ENCODE data around the gene GNAT1.

DNA sequence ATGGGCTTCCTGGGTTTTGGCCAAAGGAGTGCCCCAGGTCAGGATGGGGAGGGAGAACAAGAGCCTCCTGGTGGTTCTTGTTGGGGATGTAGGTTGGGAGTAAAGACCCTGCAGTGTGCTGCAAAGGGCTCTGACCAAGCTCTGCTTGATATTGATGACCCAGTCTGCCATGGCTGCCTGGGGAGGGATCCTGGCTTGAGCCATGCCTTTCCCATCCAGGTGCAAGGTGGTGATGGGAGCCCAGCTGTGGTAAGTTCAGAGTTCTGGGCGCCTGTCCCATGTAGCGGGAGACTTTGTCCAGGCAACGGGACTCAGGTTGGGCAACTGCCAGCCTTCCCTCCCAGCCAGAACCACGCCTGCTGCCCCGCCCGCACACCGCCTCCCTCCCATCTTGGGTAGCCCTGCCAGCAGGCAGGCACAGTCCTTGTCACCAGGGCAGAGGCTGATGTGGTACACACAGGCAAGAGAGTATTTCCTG, 47.2 kb downstream of the GNAT1 start:
- no peak for TF ChIP-seq POLR2AphosphoS5 (IDR thresholded peaks at IDR 0.05; ENCODE audit: low read depth, low read length)
- TF ChIP-seq TAF1 (IDR thresholded peaks at IDR 0.05; ENCODE audit: borderline replicate concordance, insufficient read depth, low read length), result no peak
- TF ChIP-seq, protein P1, sequence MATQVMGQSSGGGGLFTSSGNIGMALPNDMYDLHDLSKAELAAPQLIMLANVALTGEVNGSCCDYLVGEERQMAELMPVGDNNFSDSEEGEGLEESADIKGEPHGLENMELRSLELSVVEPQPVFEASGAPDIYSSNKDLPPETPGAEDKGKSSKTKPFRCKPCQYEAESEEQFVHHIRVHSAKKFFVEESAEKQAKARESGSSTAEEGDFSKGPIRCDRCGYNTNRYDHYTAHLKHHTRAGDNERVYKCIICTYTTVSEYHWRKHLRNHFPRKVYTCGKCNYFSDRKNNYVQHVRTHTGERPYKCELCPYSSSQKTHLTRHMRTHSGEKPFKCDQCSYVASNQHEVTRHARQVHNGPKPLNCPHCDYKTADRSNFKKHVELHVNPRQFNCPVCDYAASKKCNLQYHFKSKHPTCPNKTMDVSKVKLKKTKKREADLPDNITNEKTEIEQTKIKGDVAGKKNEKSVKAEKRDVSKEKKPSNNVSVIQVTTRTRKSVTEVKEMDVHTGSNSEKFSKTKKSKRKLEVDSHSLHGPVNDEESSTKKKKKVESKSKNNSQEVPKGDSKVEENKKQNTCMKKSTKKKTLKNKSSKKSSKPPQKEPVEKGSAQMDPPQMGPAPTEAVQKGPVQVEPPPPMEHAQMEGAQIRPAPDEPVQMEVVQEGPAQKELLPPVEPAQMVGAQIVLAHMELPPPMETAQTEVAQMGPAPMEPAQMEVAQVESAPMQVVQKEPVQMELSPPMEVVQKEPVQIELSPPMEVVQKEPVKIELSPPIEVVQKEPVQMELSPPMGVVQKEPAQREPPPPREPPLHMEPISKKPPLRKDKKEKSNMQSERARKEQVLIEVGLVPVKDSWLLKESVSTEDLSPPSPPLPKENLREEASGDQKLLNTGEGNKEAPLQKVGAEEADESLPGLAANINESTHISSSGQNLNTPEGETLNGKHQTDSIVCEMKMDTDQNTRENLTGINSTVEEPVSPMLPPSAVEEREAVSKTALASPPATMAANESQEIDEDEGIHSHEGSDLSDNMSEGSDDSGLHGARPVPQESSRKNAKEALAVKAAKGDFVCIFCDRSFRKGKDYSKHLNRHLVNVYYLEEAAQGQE (IDR thresholded peaks at IDR 0.05; ENCODE audit: insufficient read depth in 1 of 2, low read depth in 2 of 2, low read length in 2 of 2), result no peak
- TF ChIP-seq SIN3A (IDR thresholded peaks at IDR 0.05; ENCODE audit: borderline replicate concordance, insufficient read depth, low read length), result no peak
